ENCODE measurements around the gene PROK1.

DNA sequence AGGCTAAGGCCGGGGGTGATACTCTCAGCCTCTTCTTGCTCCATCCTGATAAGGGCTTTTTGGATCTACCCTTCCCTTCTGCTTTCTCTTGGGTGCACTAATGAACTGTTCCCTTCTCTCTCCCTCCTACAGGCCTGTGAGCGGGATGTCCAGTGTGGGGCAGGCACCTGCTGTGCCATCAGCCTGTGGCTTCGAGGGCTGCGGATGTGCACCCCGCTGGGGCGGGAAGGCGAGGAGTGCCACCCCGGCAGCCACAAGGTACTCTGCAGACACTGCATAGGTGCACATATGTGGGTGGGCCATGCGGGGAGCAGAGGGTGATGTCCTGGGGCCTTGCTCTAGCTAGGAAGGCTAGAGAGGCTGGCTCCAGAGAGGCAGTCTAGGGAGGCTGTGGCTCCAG lies 2.9 kb downstream of the PROK1 start:
- TF ChIP-seq, protein P1, sequence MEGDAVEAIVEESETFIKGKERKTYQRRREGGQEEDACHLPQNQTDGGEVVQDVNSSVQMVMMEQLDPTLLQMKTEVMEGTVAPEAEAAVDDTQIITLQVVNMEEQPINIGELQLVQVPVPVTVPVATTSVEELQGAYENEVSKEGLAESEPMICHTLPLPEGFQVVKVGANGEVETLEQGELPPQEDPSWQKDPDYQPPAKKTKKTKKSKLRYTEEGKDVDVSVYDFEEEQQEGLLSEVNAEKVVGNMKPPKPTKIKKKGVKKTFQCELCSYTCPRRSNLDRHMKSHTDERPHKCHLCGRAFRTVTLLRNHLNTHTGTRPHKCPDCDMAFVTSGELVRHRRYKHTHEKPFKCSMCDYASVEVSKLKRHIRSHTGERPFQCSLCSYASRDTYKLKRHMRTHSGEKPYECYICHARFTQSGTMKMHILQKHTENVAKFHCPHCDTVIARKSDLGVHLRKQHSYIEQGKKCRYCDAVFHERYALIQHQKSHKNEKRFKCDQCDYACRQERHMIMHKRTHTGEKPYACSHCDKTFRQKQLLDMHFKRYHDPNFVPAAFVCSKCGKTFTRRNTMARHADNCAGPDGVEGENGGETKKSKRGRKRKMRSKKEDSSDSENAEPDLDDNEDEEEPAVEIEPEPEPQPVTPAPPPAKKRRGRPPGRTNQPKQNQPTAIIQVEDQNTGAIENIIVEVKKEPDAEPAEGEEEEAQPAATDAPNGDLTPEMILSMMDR (IDR thresholded peaks at IDR 0.05): no peak
- TF ChIP-seq POLR2AphosphoS5 (IDR thresholded peaks at IDR 0.05) (no peak), POLR2A (IDR thresholded peaks at IDR 0.05) (no peak), EP300 (IDR thresholded peaks at IDR 0.05) (no peak)
